ENCODE data around the gene AHCTF1. TPM values are rescaled to one million over a fixed set of nuclear protein-coding genes. Genes with fewer than 3 reads are reported as not detected.
"Not testable (repeated sequence)": the region's sequence is repeated elsewhere in the genome, so short reads cannot be mapped to it uniquely, and the experiment has no call there.

AHCTF1 gene
- total RNA-seq, 1 experiment from 2014 or later = 30.1 TPM

DNA sequence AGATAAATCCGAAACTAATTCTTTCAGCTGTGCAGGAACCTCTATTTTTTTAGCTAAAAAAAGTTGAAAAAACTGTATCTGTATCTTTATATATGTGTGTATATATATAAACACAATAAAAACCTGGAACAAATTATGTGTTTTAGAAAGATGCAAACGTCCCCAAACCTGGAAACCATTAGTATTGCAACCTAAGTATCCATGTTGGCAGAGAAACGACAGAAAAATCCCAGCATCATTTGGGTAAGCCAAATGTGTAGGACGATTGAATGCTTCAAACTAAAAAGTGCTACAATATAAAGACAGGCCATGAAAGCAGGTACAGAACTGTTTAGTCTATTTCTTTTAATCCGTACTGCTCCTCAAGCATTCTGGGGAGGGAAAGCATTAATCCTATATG, 87.9 kb downstream of the AHCTF1 start:
- DNase-seq (ENCODE audit: low read depth) = no peak

DNA sequence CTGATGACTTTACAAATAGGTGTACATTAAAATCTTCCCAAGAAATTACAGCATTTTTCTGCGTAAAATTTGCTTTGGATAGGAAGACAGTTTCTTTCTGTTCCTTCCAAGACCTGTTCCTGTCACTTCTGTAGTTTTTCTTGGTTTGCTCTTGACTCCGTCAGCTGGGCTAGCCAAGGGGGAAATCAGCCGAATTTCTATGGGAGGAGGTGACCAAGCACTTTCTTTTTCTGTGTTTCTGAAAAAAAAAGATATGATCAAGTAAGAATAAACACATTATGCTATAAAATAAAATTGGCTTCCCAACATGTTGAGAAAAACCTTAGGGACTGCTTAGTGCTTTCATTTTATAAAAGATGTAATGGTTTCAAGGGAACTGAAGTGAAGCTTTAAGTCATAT, 91.0 kb downstream of the AHCTF1 start:
- DNase-seq (ENCODE audit: low read depth) = not testable (repeated sequence)

DNA sequence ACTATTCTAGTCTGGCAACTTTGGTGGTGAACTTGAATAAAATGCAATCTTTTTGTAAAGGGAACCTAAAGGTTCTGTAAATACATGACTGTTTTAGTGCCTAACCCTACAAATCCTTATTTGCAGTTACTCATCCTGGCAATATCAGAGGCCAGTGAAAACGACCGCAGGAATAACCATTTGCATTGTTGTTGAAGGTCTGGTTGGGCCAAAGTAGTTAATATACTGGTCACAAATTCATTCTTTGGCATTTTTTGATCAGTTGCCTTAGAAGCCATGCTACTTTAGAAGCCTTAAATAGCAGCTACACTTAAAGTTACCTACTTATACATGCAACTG, 93.7 kb downstream of the AHCTF1 start:
- no peak for DNase-seq (ENCODE audit: low read depth)

DNA sequence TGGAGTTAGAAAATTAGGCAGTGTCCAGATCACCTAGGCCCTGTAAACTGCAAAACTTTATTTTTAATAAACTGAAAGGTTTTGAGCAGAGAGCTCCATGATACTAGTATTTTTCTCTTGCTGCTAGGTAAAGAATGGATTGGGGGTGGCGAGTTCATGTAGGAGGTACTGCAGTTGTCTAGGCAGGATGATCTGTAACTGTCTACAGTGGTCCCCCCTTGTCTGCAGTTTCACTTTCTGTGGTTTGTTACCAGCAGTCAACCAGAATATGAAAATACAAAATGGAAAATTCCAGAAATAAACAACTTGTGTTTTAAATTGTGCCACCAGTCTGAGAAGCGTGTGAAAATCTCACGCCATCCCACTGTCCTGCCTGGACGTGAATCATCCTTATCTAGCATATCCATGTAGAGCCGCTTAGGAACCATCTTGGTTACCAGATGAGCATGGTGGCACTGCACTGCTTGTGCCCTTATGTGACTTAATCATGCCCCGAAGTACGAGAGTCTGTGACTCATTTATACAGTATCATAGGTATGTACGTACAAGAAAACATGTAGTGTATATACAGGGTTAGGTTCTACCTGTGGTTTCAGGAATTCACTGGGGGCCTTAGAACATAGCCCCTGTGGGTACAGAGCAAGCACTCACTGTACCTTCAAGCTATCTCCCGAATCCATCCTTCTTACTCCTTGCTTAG, 94.2 kb downstream of the AHCTF1 start:
- DNase-seq (ENCODE audit: low read depth) = no peak

- DNase-seq (ENCODE audit: low read depth) = no peak
Measured at GRCh38 chr1:246836209-246836966, 95.4 kb downstream of the AHCTF1 start.

GRCh38 chr1:246831543-246831942, 100.2 kb downstream of the AHCTF1 start:
- DNase-seq (ENCODE audit: low read depth) = no peak

- no peak for DNase-seq (ENCODE audit: low read depth)
Measured at GRCh38 chr1:246828818-246829217, 102.9 kb downstream of the AHCTF1 start.

DNA sequence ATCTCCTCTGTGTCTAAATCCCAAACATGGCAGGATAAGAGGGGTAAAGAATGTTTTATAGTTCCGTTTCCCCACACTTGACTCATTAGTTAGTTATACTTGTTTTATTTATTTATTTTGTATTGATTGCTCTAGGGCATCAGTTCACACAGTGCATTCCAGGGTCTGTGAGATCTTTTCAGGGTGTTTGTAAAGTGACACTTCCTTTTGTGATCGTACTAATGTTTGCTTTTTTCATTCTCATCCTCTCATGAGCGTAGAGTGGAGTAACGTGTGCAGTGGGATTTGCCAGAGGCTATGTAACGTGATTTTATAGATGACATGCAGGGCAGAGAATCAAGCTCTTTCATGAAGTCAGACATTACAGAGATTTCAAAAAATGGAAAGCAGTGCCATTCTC, 104.4 kb downstream of the AHCTF1 start:
- DNase-seq (ENCODE audit: low read depth) = no peak

- no peak for DNase-seq (ENCODE audit: low read depth)
Measured at GRCh38 chr1:246825557-246826175, 106.1 kb downstream of the AHCTF1 start.

- no peak for DNase-seq (ENCODE audit: low read depth)
Measured at GRCh38 chr1:246824541-246824940, 107.2 kb downstream of the AHCTF1 start.

GRCh38 chr1:246822154-246822553, 109.6 kb downstream of the AHCTF1 start:
- DNase-seq (ENCODE audit: low read depth) = not testable (repeated sequence)

DNA sequence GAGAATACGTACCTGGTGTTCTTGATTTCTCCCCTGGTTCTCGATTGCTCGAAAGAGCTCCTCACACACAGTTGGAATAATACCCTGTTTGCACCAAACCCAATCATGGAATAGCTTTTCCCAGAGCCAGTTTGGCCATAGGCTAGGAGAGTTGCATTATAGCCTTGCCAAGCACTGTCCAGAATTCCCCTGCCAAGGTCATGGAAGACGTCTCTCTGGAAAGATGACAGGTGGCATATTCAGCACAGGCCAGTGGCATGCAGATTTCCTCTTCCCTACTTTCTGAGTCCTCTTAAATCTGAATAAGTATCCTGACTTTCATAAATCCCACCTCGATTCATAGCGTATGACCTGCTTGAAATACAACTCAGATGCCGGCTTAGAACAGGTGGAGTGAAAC, 111.1 kb downstream of the AHCTF1 start:
- DNase-seq (ENCODE audit: low read depth) = no peak

GRCh38 chr1:246817778-246818177, 114.0 kb downstream of the AHCTF1 start:
- not testable (repeated sequence) for DNase-seq (ENCODE audit: low read depth)

DNA sequence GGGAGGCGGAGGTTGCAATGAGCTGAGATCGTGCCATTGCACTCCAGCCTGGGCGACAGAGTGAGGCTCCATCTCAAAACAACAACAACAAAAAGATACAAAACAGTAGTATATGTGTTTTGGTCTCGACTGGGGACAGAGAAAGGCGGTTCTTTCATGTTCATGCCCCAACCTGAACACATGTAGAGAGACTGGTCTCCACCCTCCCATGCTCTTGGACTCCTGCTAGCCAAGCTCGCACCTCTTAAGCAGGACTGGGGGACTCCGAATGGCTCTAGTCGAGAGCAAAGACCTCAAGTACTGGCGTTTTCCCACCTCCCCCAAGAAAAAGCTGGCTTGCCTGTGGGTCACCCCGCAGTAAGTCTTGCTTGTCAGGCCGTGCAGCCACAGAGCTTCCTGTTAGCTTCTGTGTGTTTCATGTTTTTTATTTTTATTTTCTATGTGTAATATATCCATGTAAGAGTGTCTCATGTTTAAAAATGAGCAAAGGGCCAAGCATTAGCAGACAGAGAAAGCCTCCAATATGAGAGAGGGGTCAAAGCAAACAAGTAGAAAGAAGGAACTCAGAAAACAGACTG, 116.0 kb downstream of the AHCTF1 start:
- no peak for DNase-seq (ENCODE audit: low read depth)

DNA sequence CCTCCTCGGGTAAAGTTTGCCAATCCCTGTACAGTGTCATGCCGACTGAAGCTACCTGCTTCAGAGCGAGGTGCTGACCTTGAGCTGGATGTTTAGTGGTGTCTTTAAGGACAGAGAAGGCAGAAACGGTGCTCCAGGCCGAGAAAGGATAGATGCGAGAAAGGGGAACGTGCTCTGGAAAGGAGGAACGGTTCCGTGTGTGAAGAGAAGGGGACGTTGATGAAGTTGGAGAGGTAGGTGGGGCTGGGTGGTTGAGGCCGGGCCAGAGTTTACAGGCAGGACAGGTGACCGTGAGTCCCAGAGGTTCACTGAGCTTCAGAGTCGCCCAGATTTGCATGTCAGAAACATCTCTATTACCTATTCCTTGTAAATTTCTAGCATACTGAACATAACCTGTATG, 116.9 kb downstream of the AHCTF1 start:
- DNase-seq (ENCODE audit: low read depth) = no peak

GRCh38 chr1:246813325-246813724, 118.4 kb downstream of the AHCTF1 start:
- DNase-seq (ENCODE audit: low read depth) = not testable (repeated sequence)

DNA sequence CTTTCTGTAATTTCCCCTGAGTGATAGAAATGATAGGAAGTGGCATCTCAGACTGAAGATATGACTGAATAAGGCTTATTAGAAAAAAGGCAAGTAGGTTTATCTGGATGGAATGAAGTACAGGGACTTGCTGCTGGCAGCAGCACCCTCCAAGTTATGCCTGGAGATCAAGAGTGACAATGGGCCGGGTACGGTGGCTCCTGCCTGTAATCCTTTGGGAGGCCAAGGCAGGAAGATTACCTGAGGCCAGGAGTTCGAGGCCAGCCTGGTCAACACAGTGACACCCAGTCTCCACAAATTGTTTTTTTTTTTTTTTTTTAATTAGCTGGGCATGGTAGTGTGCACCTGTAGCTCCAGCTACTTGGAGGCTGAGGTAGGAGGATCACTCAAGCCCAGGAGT, 119.8 kb downstream of the AHCTF1 start:
- no peak for DNase-seq (ENCODE audit: low read depth)

GRCh38 chr1:246809473-246809872, 122.3 kb downstream of the AHCTF1 start:
- DNase-seq (ENCODE audit: low read depth) = no peak

DNA sequence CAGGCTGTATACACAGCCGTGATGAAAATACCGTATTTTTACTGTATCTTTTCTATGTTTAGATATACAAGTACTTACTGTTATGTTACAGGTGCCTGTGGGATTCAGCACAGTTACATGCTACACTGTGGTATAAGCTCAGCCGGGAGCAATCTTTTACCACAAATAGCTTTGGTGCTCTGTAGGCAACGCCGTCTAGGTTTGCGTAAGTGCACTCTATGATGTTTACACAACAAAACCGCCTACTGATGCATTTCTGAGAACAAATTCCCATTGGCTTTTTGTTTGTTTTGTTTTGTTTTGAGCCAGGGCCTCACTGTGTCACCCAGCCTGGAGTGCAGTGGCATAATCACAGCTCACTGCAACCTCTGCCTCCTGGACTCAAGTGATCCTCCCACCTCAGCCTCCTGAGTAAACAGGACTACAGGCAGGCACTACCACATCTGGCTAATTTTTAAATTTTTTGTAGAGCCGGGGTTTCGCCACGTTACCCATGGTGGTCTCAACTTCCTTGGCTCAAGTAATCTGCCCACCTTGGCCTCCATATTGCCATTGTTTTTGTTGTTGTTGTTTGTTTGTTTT, 126.5 kb downstream of the AHCTF1 start:
- DNase-seq (ENCODE audit: low read depth) = no peak

GRCh38 chr1:246803883-246804282, 127.9 kb downstream of the AHCTF1 start:
- DNase-seq (ENCODE audit: low read depth) = no peak

GRCh38 chr1:246803373-246803772, 128.4 kb downstream of the AHCTF1 start:
- DNase-seq (ENCODE audit: low read depth) = no peak
